ENCODE data around the gene ALOXE3. TPM values are rescaled to one million over a fixed set of nuclear protein-coding genes. Genes with fewer than 3 reads are reported as not detected.
"Not testable (repeated sequence)": the region's sequence is repeated elsewhere in the genome, so short reads cannot be mapped to it uniquely, and the experiment has no call there.

The ALOXE3 gene
- polyA plus RNA-seq, 1 donor from 2014 or later: not detected

DNA sequence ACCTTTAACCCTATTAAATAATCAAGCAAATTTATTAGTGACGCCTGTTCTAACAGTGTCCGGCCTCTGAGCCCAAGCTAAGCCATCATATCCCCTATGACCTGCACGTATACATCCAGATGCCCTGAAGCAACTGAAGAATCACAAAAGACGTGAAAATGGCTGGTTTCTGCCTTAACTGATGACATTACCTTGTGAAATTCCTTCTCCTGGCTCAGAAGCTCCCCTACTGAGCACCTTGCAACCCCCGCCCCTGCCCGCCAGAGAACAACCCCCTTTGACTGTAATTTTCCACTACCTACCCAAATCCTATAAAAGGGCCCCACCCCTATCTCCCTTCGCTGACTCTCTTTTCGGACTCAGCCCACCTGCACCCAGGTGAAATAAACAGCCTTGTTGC, 56.5 kb downstream of the ALOXE3 start:
- H3K4me3 Mint-ChIP-seq, H3K9me3 Mint-ChIP-seq, H3K36me3 Mint-ChIP-seq: not testable (repeated sequence)
- Mint-ChIP-seq H3K4me1 (peaks cover 4 to 13% (median 8%) of the 10 kb centered on the region in 3 donors), H3K27ac (peak overlapping the region in 1 of 3 donors; percentile 23), H3K27me3 (peaks cover 30% of the 10 kb centered on the region)

DNA sequence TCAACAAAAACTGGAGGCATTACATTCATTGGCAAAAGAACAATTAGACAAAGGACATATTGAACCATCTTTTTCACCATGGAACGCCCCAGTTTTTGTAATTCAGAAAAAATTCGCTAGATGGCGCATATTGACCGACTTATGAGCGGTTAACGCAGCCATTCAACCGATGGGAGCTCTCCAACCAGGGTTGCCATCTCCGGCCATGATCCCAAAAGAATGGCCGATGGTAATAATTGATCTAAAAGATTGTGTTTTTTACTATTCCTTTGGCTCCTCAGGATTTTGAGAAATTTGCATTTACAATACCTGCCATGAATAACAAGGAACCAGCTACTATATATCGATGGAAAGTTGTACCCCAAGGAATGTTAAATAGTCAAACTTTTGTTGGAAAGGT, 58.0 kb downstream of the ALOXE3 start:
- no peaks in the 10 kb centered on the region for H3K36me3 Mint-ChIP-seq
- peaks cover 13 to 29% (median 20%) of the 10 kb centered on the region in 3 donors for H3K4me1 Mint-ChIP-seq
- peak overlapping the region; percentile 63 to 96 (median 84) for H3K27ac Mint-ChIP-seq
- peaks cover 28% of the 10 kb centered on the region for H3K27me3 Mint-ChIP-seq
- no peaks in the 10 kb centered on the region for H3K9me3 Mint-ChIP-seq
- peak overlapping the region in 1 of 4 donors; percentile 83 for H3K4me3 Mint-ChIP-seq

DNA sequence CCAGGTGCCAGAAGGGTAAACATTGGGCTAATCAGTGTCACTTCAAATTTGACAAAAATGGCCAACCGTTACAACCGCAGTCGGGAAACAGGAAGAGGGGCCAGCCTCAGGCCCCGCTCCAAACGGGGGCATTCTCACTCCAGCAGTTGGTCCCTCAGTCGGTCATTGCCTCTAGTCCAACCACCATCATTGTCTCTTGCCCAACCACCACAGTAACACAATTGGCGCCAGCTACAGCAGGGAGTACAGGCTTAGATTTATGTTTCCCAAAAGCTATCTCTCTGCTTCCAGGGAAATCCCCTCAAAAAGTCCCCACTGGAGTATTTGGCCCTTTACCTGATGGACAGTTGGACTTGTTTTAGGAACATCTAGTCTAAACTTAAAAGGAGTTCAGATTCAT, 59.2 kb downstream of the ALOXE3 start:
- Mint-ChIP-seq H3K4me1 (peaks cover 13 to 29% (median 20%) of the 10 kb centered on the region in 3 donors), H3K27ac (peak overlapping the region in 1 of 3 donors; percentile 40), H3K36me3 (no peaks in the 10 kb centered on the region), H3K9me3 (no peaks in the 10 kb centered on the region), H3K27me3 (peaks cover 28% of the 10 kb centered on the region), H3K4me3 (no peak overlapping the region)

DNA sequence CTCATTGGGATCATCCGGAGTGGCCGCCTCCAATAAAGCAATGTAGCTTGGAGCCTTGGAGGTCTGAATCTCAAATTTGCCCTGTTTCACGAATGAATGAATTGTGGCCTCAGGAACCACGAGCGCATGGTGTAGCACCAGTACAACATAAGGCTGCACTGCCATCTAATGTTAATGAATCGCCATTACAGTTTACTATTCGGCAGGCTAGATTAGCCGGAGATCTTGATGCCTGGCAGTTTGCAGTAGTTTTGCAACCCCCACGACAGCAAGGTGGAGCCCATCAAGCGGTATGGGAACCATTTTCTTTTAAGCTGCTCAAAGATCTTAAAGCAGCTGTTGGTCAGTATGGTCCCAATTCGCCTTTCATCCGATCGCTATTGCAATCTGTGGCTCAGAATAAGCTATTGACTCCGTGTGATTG, 60.6 kb downstream of the ALOXE3 start:
- peaks cover 13 to 29% (median 20%) of the 10 kb centered on the region in 3 donors for H3K4me1 Mint-ChIP-seq
- H3K4me3 Mint-ChIP-seq: peak overlapping the region in 2 of 4 donors; percentile 3 to 24
- H3K9me3 Mint-ChIP-seq: no peaks in the 10 kb centered on the region
- peaks cover 22% of the 10 kb centered on the region for H3K27me3 Mint-ChIP-seq
- peak overlapping the region in 2 of 3 donors; percentile 28 to 49 for H3K27ac Mint-ChIP-seq
- H3K36me3 Mint-ChIP-seq: no peaks in the 10 kb centered on the region

DNA sequence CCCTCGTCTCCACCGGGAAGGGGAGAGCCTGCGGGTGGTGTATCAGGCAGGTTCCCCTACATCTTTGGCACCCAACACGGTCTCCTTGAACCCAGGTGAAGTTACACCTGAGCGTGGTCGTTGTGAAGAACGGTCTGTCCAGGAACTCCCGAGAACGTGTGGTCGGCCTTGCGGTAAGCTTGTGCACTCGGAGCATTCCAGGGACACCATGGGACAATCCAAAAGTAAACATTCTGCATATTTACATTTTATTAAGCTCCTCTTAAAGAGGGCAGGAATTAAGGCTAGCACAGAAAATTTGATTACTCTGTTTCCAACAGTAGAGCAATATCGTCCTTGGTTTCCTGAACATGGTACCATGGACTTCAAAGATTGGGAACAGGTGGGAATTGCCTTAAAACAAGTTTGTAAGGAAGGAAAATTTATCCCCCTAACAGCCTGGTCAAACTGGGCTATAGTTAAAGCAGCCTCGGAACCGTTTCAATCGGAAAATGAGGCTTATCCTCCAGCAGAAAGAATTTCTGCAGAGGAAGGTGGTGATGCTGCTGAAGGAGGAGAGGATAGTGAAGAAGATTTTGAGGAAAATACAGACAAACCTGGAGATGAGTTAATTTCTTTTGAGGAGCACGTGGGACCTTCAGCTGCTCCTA, 61.2 kb downstream of the ALOXE3 start:
- Mint-ChIP-seq H3K27me3 (peaks cover 19% of the 10 kb centered on the region), H3K36me3 (no peaks in the 10 kb centered on the region), H3K9me3 (no peaks in the 10 kb centered on the region), H3K4me1 (peaks cover 13 to 29% (median 20%) of the 10 kb centered on the region in 3 donors), H3K4me3 (peak overlapping the region in 1 of 4 donors; percentile 3), H3K27ac (peak overlapping the region in 2 of 3 donors; percentile 28 to 49)

DNA sequence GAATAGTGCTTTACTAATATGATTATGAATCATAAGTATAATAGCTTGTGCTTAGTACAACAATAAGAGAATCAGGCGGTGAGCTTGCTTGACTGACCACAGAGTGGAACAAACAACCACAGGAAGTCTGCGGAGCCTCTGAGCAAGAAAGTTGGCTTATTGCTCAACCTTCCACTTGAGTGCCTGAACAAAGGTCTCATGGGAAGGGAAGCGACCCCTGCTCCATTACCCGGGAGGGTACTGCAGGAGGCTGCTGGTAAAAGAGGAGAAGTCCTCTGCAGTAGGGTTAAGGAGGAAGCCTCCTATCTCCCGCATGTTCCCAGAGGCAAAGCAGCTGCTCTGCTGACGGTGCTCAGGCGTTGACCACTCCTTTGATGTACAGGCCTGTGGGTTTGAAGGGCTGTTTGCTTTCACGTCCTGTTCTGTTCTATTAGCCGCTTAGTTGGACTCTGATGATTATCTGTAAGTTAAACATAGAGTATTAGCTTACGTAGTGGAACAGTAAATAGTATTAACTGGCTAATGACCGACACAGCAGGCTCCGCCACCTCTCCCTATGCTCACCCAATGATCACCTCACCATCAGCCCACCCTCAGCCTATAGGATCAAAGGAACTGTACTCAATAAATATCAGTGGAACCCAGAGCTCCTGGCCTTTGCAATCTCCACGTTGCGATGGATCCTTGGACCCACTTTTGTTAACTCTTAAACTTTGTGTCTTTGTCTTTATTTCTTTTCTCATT, 61.9 kb downstream of the ALOXE3 start:
- Mint-ChIP-seq H3K27ac (peak overlapping the region in 2 of 3 donors; percentile 30 to 51), H3K4me3 (peak overlapping the region in 2 of 4 donors; percentile 33 to 41), H3K4me1 (peaks cover 13 to 29% (median 20%) of the 10 kb centered on the region in 3 donors), H3K9me3 (no peaks in the 10 kb centered on the region), H3K36me3 (no peaks in the 10 kb centered on the region), H3K27me3 (peaks cover 14% of the 10 kb centered on the region)

DNA sequence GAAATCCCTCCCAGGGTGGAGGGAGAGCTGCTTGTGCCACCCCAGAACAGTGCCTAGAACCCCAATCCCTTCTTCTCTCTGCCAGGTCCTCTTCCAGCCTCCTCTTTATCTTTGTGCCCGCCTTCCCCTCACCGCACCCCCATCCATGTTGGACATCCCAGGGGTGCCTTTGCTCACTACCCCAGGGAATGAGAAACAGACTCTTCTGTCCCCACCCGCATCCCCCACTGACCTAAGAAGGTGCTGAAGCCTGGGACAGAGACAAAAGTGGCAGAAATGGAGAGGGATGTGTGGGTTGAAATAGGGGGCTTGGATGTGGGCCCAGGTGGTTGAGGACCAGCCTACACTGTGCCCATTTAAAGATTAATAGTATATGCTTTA, 62.5 kb downstream of the ALOXE3 start:
- no peaks in the 10 kb centered on the region for H3K36me3 Mint-ChIP-seq
- peaks cover 13% of the 10 kb centered on the region for H3K27me3 Mint-ChIP-seq
- H3K4me3 Mint-ChIP-seq: peak overlapping the region in 1 of 4 donors; percentile 33
- peaks cover 13 to 29% (median 20%) of the 10 kb centered on the region in 3 donors for H3K4me1 Mint-ChIP-seq
- no peaks in the 10 kb centered on the region for H3K9me3 Mint-ChIP-seq
- H3K27ac Mint-ChIP-seq: peak overlapping the region in 2 of 3 donors; percentile 51 to 71

DNA sequence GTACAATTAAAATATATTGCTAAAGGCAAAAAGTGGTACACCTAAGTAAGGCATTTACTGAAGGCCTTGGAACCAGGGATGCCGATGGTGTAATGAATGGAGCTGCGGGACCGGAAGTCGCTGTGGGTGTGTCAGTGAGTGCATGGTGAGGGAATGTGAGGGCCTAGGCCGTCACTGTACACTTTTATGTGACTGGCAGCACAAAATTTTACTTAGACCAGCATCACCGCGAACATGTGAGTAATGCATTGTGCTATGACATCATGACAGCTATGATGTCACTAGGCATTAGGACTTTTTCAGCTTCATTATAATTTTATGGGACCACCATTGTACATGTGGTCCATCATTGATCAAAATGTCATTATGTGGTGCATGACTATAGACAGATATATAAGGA, 64.7 kb downstream of the ALOXE3 start:
- peak overlapping the region in 1 of 4 donors; percentile 30 for H3K4me3 Mint-ChIP-seq
- peaks cover 13 to 24% (median 20%) of the 10 kb centered on the region in 3 donors for H3K4me1 Mint-ChIP-seq
- no peaks in the 10 kb centered on the region for H3K36me3 Mint-ChIP-seq
- peaks cover 3% of the 10 kb centered on the region for H3K27me3 Mint-ChIP-seq
- H3K9me3 Mint-ChIP-seq: no peaks in the 10 kb centered on the region
- no peak overlapping the region for H3K27ac Mint-ChIP-seq

DNA sequence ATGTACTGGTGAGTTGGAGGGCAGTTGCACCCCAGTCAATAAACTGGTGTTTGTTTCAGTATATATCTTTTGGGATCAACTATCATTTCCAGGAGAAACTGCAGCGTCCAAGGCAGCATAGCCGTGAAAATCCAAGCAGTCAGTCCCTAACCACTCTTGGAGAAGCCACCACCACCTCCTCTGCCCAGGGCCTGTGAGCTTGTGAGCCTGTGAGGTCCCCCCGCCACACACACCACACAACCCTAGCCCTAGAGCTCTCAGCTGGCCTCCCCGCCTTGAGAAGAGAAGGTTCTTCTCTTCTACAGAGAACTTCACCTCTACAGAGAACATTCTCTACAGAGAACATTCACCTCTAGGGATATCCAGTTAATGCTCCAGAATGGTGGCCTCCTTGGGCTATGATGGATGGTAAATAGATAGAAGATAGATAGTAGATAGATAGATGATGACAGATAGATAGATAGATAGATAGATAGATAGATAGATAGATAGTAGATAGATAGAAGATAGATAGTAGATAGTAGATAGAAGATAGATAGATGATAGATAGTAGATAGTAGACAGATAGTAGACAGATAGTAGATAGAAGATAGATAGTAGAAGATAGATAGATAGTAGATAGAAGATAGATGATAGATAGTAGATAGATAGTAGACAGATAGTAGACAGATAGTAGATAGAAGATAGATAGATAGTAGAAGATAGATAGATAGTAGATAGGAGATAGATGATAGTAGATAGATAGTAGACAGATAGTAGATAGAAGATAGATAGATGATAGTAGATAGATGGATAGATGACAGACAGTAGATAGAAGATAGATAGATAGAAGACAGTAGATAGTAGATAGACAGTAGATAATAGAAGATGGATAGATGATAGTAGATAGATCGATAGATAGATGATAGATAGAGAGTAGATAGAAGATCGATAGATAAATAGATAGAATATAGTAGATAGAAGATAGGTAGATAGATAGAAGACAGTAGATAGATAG, 65.8 kb downstream of the ALOXE3 start:
- Mint-ChIP-seq H3K4me3 (no peak overlapping the region), H3K27ac (no peak overlapping the region), H3K36me3 (no peaks in the 10 kb centered on the region), H3K9me3 (no peaks in the 10 kb centered on the region), H3K27me3 (peaks cover 3% of the 10 kb centered on the region), H3K4me1 (peaks cover 11 to 20% (median 19%) of the 10 kb centered on the region in 3 donors)

DNA sequence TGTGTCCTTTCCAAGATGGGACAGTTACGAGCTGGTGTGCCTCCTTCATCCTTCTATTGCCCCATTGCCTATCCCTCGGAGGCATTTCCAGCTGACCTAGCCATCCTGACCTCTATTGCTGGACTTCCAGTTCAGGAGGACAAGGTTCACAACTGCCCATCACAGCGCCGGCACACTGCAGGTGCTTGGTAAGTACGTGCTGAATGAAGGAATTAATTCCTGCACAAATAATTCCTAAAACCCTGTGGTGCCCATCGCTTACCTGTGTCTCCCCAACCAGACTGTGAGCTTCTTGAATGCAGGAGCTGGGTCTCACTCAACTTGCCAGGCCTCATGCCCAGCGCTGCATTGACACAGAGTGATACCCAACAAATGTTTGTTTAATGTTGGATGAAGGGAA, 66.5 kb downstream of the ALOXE3 start:
- H3K27ac Mint-ChIP-seq: peak overlapping the region in 1 of 3 donors; percentile 27

DNA sequence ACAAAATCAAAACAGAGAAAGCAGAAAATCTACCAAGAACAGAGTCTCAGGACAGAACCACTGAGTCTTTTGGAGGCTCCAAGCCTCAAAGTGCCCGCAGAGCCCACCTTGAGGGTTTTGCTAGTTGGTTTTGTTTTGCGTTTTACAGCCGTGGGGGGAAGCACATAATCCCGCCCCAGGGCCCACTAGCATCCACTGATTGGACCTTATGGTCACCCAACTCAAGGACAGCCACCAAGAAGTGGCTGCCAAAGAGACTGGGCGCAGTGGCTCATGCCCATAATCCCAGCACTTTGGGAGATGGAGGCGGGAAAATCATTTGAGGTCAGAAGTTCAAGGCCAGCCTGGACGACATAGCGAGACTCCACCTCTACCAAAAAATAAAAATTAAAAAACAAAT, 69.6 kb downstream of the ALOXE3 start:
- Mint-ChIP-seq H3K27ac (no peak overlapping the region), H3K27me3 (peaks cover 8% of the 10 kb centered on the region), H3K36me3 (no peaks in the 10 kb centered on the region), H3K4me1 (no peaks in the 10 kb centered on the region), H3K9me3 (no peaks in the 10 kb centered on the region), H3K4me3 (no peak overlapping the region)

More for the DNA sequence above, 66.5 kb downstream of the ALOXE3 start:
- Mint-ChIP-seq H3K9me3 (no peaks in the 10 kb centered on the region), H3K4me1 (peaks cover 9 to 16% (median 12%) of the 10 kb centered on the region in 3 donors), H3K4me3 (no peak overlapping the region), H3K36me3 (no peaks in the 10 kb centered on the region), H3K27me3 (no peaks in the 10 kb centered on the region)

DNA sequence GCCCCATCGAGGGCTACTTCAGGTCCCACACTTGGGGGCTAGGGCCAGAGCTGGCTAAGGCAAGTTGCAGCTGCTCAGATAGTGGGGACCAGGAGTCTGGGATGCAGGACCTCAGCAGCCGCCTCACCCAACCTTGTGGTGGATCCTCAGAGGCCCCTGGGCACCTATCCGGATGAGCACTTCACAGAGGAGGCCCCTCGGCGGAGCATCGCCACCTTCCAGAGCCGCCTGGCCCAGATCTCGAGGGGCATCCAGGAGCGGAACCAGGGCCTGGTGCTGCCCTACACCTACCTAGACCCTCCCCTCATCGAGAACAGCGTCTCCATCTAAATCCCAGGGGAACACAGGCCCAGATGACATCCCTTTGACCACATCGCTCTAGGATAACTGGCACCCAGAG, 70.1 kb downstream of the ALOXE3 start:
- no peak overlapping the region for H3K27ac Mint-ChIP-seq

DNA sequence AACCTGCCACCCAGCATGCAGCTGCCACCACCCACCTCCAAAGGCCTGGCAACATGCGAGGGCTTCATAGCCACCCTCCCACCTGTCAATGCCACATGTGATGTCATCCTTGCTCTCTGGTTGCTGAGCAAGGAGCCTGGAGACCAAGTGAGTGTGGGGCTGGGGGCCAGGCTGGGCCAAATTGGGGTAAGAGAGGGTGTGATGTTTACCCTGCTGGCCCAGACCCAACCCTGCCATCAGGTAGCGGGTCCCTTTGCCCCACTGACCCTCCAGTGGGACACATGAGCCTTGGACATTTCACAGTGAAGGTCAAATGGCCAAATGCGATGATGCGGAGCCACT, 70.6 kb downstream of the ALOXE3 start:
- H3K4me1 Mint-ChIP-seq: no peaks in the 10 kb centered on the region
- H3K4me3 Mint-ChIP-seq: no peak overlapping the region
- no peaks in the 10 kb centered on the region for H3K36me3 Mint-ChIP-seq
- H3K9me3 Mint-ChIP-seq: no peaks in the 10 kb centered on the region
- peaks cover 8% of the 10 kb centered on the region for H3K27me3 Mint-ChIP-seq
- H3K27ac Mint-ChIP-seq: no peak overlapping the region

More for the DNA sequence above, 70.1 kb downstream of the ALOXE3 start:
- Mint-ChIP-seq H3K27me3 (peaks cover 8% of the 10 kb centered on the region), H3K4me1 (no peaks in the 10 kb centered on the region), H3K4me3 (no peak overlapping the region), H3K9me3 (no peaks in the 10 kb centered on the region), H3K36me3 (no peaks in the 10 kb centered on the region)

DNA sequence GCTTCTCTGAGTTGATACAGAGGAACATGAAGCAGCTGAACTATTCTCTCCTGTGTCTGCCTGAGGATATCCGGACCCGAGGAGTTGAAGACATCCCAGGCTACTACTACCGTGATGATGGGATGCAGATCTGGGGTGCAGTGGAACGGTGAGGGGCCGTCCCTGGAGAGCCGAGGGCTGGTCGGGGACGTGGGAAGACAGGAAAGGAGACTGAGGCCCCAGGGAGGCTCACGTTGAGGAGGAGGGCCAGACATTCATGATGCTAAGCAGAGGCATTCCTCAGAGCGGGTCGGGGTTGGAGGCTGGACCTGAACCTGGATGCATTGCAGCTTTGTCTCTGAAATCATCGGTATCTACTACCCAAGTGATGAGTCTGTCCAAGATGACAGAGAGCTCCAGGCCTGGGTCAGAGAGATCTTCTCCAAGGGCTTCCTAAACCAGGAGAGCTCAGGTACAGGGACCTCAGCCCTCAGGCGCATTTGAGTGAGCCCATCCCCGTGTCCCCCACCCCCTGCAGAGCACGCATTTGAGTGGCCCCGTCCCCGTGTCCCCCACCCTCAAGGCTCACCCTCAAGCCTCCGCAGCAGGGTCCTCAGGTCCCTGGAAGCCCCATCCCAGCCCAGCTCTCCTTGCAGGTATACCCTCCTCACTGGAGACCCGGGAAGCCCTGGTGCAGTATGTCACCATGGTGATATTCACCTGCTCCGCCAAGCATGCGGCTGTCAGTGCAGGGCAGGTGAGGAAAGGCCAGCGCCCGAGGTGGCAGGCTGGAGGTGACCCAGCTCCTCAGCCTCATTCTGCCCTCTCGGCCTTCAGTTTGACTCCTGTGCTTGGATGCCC, 71.2 kb downstream of the ALOXE3 start:
- H3K27me3 Mint-ChIP-seq: peaks cover 8% of the 10 kb centered on the region
- no peak overlapping the region for H3K27ac Mint-ChIP-seq
- H3K4me1 Mint-ChIP-seq: peaks cover 0 to 1% (median 0%) of the 10 kb centered on the region in 3 donors
- H3K9me3 Mint-ChIP-seq: no peaks in the 10 kb centered on the region
- no peak overlapping the region for H3K4me3 Mint-ChIP-seq
- H3K36me3 Mint-ChIP-seq: no peaks in the 10 kb centered on the region
